AG08395 (cell line): ENCODE measurements around the gene RABL2B.

Experiments used
- DNase-seq: peaks from one replicate; pipeline ENCODE4 v3.0.0; 2012; ENCODE audit warnings: mixed read lengths, low spot score

RABL2B gene

GRCh38 chr22:50738649-50739227 lies 44.7 kb downstream of the RABL2B start:
- no peak for DNase-seq

GRCh38 chr22:50737728-50738648 lies 45.4 kb downstream of the RABL2B start, which contains the start of gene ACR:
ACR (plus strand) TSS chr22:50738204; CDS start chr22:50738236, 32 bp downstream.
- no peak for DNase-seq

- no peak for DNase-seq
These were observed 47.8 kb downstream of the RABL2B start for GRCh38 chr22:50735739-50736030.

DNA sequence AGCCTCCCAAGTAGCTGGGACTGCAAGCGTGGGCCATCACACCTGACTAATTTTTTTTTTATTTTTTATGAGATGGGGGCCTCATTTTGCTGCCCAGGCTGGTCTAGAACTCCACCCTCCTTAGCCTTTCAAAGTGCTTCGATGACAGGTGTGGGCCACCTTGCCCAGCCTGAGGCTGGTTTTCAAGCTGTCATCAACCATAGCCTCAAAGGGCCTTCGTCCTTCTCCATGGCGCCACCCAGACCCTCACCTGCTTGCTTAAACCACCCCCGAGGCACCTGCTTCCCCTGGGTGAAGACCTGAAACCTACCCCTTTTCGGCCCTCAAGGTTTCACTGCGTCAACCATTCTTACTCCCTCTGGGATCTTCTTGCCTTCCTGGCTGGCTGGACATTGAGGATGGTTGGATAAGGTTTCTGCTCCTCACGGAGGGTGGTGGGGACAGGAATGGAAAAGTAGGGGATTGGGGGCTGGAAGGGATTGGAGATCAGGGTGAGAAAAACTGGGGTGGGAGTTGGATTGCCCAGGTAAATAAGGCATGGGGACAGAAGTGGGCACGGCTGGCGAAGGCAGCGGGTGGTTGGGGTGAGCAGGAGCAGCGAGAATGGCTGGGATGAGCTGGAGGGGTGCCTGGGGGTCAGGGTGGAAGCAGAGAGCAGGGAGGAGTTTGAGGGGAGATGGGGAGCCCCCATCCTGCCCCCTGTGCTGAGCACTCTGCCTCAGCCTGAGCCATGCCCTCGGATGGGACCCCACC lies 48.3 kb downstream of the RABL2B start:
- no peak for DNase-seq

DNA sequence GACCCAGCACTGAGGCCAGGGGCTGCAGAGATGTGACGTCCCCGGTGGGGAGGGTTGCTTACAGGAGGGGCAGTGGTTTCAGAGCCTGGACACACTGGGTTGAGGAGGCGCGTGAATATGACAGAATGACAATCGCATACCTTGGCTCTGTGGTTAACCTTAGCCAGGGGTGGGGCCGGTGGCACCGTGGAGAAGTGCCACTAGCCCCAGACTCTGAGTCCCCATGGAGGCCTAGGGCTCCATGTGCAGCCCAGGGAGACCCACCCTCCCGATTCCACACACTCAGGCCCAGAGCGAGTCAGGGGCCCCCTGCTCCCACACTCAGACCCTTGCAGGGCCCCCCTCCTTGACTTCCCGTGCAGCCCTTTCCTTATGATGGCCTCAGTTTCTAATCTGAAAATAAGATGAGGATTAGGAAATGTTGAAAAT lies 49.1 kb downstream of the RABL2B start:
- no peak for DNase-seq

DNA sequence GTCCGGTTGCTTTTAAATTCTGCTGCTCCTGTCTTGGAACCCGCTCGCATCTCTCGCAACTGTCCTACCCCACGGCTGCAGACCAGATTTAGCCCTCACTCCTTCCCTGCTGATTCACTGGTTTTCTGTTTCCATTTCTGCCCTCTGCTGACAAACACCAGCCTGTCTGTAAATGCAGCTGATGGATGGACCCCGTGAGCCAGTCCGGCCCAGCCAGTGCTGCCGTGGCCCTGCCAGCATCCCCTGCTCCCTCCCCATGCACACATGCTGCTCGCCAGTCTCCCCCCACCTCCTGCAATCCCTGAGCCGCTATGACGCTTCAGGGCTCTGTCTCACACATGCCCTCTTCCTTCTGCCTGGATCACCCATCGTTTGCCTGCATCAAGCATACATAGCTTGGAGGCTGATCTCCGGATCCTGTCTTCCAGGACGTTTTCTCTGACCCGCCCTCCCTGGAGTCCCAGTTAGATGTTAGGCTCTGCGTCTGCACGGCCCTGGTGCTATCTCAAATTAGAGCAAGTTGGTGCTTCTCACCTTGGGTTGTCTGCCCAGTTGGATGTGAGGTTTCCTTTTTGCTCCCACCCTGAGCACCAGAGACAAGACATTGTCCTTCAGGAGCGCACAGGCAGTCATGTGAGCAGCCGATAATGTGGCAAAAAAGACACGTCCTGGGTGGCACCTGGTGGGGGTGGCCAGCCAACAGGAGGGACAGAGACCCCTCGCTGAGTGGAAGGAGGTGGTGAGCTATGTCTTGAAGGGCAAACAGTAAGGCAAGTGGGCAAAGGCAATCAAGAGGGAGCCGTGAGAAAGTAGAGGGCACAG lies 49.7 kb downstream of the RABL2B start:
- peak; percentile 67 for DNase-seq

GRCh38 chr22:50732681-50733080 lies 50.8 kb downstream of the RABL2B start:
- no peak for DNase-seq

GRCh38 chr22:50731811-50732624 lies 51.4 kb downstream of the RABL2B start:
- DNase-seq = peak; percentile 80

DNA sequence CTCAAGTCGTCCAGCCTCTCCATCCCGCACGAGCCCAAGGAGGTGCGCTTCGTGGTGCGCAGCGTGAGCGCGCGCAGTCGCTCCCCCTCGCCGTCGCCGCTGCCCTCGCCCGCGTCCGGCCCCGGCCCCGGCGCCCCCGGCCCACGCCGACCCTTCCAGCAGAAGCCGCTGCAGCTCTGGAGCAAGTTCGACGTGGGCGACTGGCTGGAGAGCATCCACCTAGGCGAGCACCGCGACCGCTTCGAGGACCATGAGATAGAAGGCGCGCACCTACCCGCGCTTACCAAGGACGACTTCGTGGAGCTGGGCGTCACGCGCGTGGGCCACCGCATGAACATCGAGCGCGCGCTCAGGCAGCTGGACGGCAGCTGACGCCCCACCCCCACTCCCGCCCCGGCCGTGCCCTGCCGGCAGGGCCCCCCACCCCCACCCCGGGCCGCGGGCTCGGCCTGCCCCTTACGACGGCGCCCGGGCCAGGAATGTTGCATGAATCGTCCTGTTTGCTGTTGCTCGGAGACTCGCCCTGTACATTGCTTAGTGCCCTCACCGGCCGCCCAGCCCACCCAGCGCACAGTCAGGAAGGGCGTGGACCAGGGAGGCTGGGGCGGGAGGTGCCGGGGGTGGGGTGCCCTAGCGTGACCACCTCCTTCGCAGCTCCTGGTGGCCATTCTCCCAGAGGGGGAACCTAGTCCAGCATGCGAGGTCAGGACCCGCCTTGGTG lies 52.3 kb downstream of the RABL2B start:
- DNase-seq = peak; percentile 31

DNA sequence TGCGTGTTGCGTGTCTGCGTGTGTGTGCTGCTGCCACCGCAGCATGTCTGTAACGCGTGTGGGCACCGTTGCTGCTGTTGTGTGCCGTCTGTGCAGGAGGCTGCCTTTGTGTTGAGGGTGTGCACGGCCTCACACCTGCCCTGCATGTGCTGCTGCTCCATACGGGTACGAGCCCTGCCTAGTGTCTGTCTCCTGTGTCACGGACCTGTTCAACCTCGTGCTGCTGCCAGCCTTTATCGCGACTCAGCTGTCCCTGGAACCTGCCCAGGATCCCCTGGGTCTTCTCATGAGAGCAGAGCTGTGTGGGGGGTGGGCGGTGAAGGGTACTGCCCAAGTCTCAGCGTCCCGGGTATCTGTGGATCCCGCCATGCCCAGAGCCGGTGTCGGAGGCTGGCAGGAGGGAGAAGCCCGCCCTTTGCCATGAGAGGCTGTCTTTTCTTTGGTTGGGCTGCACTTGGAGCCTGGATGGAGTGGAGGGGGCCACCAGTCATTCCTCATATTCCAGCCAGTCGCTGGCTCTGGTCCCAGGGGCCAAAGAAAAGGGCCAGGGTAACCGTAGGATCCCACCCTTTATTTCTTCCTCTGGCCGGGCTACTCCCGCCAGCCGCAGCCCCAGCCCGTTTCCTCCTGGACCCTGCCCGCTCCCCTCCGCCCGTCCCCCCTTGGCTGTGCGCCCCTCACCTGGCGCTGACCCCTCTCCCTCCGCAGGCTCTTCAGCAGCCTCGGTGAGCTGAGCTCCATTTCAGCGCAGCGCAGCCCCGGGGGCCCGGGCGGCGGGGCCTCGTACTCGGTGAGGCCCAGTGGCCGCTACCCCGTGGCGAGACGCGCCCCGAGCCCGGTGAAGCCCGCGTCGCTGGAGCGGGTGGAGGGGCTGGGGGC lies 53.2 kb downstream of the RABL2B start:
- no peak for DNase-seq

DNA sequence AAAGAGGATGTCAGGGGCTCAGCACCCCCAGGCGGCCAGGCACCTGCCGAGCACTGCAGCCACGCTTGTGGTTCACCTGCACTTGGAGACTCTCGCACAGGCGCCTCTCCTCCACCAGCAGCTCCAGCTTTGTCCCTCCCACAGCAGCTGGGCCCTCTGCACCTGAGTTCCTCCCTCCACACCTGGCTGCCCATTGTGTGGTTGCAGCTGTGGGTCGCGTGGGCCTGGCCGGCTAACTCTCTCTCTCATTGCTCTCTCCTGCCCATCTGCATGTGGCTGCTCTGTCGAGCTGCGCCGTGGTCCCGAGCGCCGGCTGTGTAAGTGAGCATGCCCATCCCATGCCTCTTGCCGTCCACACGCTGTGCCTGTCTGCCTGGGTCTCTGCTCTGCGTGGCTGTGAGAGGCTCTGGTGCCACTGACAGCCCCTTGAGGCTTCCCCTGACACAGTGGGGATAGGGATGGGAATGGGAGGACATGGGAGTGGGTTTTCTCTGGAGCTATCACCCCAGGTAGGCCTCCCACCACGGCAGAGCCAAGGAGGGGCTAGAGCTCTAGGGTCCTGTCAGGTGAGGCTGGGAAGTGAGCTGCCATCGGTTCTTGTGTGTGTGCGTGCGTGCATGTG lies 53.9 kb downstream of the RABL2B start:
- no peak for DNase-seq

DNA sequence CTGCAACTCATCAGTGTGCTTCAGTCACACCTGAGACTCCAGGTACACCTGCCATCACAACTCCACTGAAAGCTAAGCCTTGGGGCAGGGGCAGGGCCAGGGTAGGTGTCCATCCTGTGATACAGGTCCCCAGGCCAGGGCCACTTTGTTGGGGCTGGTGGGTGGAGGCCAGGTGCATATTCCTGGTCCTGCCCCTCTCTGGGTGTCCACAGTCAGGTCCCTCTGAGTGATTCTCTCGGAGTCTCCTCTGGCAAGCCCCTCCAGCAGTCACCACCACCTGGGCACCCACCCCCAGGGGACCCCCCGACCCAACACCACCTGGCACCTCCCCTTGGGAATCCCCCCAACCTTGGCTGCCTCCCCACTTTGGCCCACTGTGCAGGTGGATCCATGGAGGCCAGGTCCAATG lies 54.9 kb downstream of the RABL2B start:
- no peak for DNase-seq

DNA sequence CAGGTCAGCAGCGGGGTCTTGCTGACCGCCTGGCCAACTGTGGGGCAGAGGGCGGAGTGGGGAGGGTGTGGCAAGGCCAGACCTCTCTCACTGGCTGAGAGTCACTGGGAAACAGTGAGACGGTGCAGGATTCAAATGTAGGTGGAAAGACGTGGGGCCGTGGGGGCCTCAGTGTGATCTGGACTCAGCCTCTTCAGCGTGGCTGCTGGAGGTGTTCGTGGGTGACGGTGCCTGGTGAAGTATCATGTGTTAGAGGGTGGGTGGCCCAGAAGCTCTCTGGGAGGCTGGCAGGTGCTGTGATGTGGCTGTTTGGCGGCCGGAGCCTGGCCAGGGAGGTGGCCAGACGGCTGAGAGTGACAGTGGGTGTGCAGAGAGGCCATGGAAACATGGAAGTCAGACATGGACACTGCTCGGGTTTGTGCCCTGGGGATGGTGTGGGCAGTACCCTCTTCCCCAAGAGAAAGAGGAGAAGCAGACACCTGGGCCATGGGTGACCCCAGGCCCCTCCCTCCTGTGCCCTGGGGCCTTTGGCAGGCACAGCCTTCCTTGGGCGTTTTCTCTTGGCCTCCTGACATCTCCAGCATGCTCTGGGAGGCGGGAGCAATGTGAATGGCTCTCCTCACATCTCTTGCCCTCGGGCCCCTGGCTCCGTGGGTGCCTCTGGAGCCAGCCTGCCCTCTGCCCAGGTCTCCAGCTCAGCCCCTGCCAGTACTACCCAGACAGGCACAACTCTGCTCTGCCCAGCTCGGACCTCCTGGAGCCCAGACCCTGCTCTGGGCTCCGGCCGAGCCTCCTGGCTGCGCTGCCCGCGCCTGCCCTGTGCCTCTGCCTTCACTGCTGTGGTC lies 55.5 kb downstream of the RABL2B start:
- DNase-seq = no peak

DNA sequence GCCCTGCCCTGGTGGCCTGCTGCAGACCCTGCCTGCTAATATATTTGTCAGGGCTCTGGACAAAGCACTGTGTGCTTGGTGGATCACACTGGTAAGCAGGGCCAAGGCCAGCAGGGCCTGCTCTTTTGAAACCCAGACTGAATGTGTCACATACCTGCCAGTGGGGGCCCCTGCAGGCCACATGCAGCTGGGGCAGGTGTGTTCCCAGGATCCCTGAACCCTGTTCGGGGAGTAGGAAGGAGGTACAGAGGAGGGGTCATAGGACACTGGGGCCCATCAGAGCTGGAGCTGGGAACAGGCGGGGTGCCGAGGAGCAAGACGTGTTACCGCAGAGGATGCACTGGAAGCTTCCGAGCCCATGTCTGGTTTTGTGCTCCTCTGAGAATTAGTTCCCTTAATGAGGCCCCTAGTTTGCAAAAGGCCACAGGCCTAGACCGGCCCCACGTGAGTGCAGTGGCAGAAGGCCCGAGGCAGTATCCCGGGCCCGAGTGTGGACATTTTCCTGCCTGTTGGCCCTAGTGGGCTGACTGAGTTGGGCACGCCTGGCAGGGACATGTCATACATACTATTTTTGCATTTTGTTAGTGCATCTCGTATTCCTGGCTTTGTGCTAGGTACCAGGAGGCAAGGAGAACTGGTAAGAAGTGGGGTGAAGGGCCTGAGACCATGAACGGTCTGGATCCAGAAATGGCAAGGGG lies 56.6 kb downstream of the RABL2B start:
- DNase-seq = no peak

- no peak for DNase-seq
These were observed 57.8 kb downstream of the RABL2B start for GRCh38 chr22:50725597-50725996.

DNA sequence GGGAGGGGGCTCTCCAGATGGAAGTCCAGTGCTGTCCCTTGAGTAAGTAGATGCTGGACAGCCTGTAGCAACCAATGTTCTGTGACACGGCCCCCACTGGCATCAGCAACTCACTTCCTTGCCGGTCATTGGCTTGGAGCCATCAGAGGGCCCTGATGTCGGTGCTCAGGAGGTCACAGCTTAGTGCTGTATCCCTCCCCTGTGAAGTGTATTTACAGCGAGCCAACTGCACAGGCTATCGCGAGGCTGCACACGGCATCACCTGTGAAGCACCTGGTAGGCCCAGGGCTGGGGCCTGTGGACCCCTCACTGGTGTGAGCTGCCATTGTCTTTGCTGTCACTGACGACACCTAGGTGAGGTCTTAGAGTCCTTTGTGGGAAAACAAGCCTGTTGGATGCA lies 58.8 kb downstream of the RABL2B start:
- no peak for DNase-seq

- DNase-seq = no peak
These were observed 59.4 kb downstream of the RABL2B start for GRCh38 chr22:50723991-50724390.
